ENCODE measurements around the gene THSD4. TPM values are rescaled to one million over a fixed set of nuclear protein-coding genes. Genes with fewer than 3 reads are reported as not detected.

Gene THSD4
- total RNA-seq, 1 donor from 2014 or later: 1.4 TPM

GRCh38 chr15:71549091-71549490, 433.8 kb downstream of the THSD4 start:
- Mint-ChIP-seq H3K27ac (ENCODE audit: unreplicated experiment) (no peak overlapping the region), H3K4me3 (no peak overlapping the region), H3K36me3 (ENCODE audit: low read depth) (no peaks in the 10 kb centered on the region), H3K9me3 (peaks cover 4% of the 10 kb centered on the region), H3K27me3 (ENCODE audit: low read depth) (peaks cover 3% of the 10 kb centered on the region), H3K4me1 (peaks cover 42% of the 10 kb centered on the region)
- no peak for DNase-seq (ENCODE audit: low read depth, low spot score)
- TF ChIP-seq CTCF (conservative IDR thresholded peaks at IDR 0.05): no peak

DNA sequence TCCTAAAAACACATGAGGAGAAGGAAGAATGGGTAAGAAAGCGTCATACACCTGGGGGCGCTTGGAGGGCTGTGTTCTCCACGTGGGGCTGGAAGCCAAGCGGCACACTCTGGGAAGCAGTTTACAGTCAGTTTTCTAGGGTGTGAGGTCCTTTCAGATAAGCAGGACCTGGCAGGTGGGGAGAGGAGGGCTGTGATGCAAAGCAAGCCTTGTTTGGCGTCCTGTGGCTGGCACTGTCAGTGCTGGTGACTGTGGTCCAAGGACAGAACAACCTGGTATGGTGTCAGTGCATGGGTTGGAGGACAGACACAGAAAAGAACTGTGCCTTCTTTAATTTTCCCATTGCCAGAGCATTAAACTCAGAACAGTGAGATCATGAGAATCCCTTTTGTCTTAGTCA, 434.4 kb downstream of the THSD4 start:
- TF ChIP-seq CTCF (conservative IDR thresholded peaks at IDR 0.05): no peak
- Mint-ChIP-seq H3K27ac (ENCODE audit: unreplicated experiment) (no peak overlapping the region), H3K4me1 (peaks cover 42% of the 10 kb centered on the region), H3K4me3 (no peak overlapping the region), H3K27me3 (ENCODE audit: low read depth) (peaks cover 3% of the 10 kb centered on the region), H3K36me3 (ENCODE audit: low read depth) (no peaks in the 10 kb centered on the region), H3K9me3 (peaks cover 3% of the 10 kb centered on the region)
- no peak for DNase-seq (ENCODE audit: low read depth, low spot score)

GRCh38 chr15:71551566-71551965, 436.3 kb downstream of the THSD4 start:
- Mint-ChIP-seq H3K36me3 (ENCODE audit: low read depth) (no peaks in the 10 kb centered on the region), H3K27ac (ENCODE audit: unreplicated experiment) (no peak overlapping the region), H3K4me1 (peaks cover 42% of the 10 kb centered on the region), H3K9me3 (no peaks in the 10 kb centered on the region), H3K4me3 (no peak overlapping the region), H3K27me3 (ENCODE audit: low read depth) (peaks cover 3% of the 10 kb centered on the region)
- TF ChIP-seq CTCF (conservative IDR thresholded peaks at IDR 0.05): no peak
- no peak for DNase-seq (ENCODE audit: low read depth, low spot score)

- Mint-ChIP-seq H3K4me3 (no peak overlapping the region), H3K27ac (ENCODE audit: unreplicated experiment) (no peak overlapping the region), H3K4me1 (no peaks in the 10 kb centered on the region), H3K36me3 (ENCODE audit: low read depth) (no peaks in the 10 kb centered on the region), H3K9me3 (no peaks in the 10 kb centered on the region), H3K27me3 (ENCODE audit: low read depth) (no peaks in the 10 kb centered on the region)
- no peak for DNase-seq (ENCODE audit: low read depth, low spot score)
- no peak for TF ChIP-seq CTCF (conservative IDR thresholded peaks at IDR 0.05)
These were observed 443.8 kb downstream of the THSD4 start for GRCh38 chr15:71559098-71559497.

- DNase-seq (ENCODE audit: low read depth, low spot score): no peak
- H3K36me3 Mint-ChIP-seq (ENCODE audit: low read depth): no peaks in the 10 kb centered on the region
- H3K4me3 Mint-ChIP-seq: no peak overlapping the region
- H3K27ac Mint-ChIP-seq (ENCODE audit: unreplicated experiment): no peak overlapping the region
- no peaks in the 10 kb centered on the region for H3K4me1 Mint-ChIP-seq
- TF ChIP-seq CTCF (conservative IDR thresholded peaks at IDR 0.05): no peak
- H3K27me3 Mint-ChIP-seq (ENCODE audit: low read depth): no peaks in the 10 kb centered on the region
- no peaks in the 10 kb centered on the region for H3K9me3 Mint-ChIP-seq
These were observed 444.3 kb downstream of the THSD4 start for GRCh38 chr15:71559616-71560015.

- H3K4me3 Mint-ChIP-seq: no peak overlapping the region
These were observed 447.0 kb downstream of the THSD4 start for GRCh38 chr15:71562251-71562650.

More at GRCh38 chr15:71562251-71562650, 447.0 kb downstream of the THSD4 start:
- no peaks in the 10 kb centered on the region for H3K9me3 Mint-ChIP-seq
- H3K36me3 Mint-ChIP-seq (ENCODE audit: low read depth): no peaks in the 10 kb centered on the region
- no peak for TF ChIP-seq CTCF (conservative IDR thresholded peaks at IDR 0.05)
- H3K27me3 Mint-ChIP-seq (ENCODE audit: low read depth): no peaks in the 10 kb centered on the region
- H3K27ac Mint-ChIP-seq (ENCODE audit: unreplicated experiment): peak overlapping the region; percentile 55
- no peaks in the 10 kb centered on the region for H3K4me1 Mint-ChIP-seq
- DNase-seq (ENCODE audit: low read depth, low spot score): no peak
